GM19438 (cell line): ENCODE results near the gene SCYL2.
A peak's percentile ranks its signal among the peaks of the same experiment; 100 is the strongest.
"Not testable (repeated sequence)": the region's sequence is repeated elsewhere in the genome, so short reads cannot be mapped to it uniquely, and the experiment has no call there.

Experiments used
- ATAC-seq: cut with Tn5 transposase; IDR thresholded peaks from one replicate; pipeline ENCODE4 v1.9.1; 2021; ENCODE audit warnings: low read depth; ENCODE audit not compliant: unreplicated experiment

The SCYL2 gene, protein sequence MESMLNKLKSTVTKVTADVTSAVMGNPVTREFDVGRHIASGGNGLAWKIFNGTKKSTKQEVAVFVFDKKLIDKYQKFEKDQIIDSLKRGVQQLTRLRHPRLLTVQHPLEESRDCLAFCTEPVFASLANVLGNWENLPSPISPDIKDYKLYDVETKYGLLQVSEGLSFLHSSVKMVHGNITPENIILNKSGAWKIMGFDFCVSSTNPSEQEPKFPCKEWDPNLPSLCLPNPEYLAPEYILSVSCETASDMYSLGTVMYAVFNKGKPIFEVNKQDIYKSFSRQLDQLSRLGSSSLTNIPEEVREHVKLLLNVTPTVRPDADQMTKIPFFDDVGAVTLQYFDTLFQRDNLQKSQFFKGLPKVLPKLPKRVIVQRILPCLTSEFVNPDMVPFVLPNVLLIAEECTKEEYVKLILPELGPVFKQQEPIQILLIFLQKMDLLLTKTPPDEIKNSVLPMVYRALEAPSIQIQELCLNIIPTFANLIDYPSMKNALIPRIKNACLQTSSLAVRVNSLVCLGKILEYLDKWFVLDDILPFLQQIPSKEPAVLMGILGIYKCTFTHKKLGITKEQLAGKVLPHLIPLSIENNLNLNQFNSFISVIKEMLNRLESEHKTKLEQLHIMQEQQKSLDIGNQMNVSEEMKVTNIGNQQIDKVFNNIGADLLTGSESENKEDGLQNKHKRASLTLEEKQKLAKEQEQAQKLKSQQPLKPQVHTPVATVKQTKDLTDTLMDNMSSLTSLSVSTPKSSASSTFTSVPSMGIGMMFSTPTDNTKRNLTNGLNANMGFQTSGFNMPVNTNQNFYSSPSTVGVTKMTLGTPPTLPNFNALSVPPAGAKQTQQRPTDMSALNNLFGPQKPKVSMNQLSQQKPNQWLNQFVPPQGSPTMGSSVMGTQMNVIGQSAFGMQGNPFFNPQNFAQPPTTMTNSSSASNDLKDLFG

DNA sequence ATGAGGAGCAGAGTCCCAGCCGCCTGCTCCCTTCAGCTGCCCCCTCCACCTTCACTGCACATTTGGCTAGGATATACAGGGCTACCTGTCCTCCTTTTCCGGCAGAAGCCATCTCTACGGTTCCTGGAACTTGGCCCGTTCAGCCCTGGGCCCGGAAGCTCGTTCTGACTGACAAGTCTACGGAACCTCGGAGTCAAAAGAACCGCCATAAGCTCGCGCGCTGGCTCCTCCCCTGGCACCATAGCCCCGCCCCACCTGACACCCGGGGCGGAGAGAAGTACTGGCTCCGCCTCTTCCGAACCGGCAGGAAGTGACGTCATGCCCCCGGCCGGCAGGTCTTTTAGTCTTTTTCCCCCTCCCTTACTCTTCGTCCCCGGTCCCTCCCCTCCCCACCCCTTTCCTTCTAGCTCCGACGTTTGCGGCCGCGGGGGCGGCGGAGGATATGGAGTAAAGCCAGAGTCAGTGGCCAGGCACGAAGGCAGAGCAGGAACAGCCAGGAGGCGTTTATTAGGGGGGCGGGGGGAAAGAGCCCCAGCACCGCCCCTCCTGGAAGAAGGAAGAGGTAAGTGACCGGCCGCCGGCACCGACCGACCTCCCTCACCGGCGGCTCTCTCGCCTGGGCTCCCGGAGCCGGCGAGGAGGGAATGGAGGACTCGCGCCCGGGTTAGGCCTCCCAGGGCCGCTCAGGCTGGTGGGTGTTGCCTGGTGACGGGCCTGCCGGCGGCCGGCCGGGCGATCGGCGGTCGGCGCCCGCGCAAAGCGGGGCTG, at the start of gene SCYL2, which contains the start of gene DEPDC4:
TSS of gene SCYL2 (plus strand) at position 343 of the 768 bp plus-strand sequence. CDS start 15,794 bp downstream, outside the sequence.
TSS of gene DEPDC4 (minus strand) at position 245 of the 768 bp plus-strand sequence. CDS start at position 242, 3 bp downstream.
- peak; percentile 90 for ATAC-seq

DNA sequence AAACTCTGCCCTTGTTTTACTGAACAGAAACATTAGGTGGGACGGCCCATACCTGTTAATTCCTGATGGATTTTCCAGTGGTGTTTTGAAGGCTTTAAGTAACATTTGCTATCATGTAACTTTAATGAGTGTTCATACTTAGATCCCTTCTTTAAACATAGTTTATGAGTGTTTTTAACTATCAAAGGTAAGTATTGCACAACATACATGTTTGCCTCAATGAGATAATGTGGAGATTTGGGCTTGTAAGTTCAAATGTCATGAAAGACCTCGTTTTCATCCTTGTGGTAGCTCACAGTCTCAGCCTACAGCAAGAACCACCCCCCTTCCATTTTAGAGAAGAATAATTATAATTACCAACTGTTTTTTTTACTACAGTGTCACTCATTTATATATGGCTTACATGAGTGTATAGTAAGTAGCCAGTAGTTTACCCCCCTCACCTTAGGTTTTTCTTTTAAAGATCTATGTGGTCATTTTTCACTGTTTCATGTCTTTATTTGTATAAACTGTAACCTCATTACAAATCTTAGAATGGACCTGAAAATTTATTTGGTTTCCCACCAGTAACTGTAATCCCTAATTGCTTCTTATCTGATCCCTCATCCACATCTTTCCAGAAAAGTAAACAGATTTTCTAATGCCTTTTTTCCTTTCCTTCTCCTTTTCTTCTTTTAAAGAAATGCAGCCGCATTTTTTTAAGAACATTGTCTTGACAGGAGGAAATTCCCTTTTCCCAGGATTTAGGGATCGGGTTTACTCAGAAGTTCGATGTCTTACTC, 47.5 kb upstream of the SCYL2 start:
- ATAC-seq, result no peak

DNA sequence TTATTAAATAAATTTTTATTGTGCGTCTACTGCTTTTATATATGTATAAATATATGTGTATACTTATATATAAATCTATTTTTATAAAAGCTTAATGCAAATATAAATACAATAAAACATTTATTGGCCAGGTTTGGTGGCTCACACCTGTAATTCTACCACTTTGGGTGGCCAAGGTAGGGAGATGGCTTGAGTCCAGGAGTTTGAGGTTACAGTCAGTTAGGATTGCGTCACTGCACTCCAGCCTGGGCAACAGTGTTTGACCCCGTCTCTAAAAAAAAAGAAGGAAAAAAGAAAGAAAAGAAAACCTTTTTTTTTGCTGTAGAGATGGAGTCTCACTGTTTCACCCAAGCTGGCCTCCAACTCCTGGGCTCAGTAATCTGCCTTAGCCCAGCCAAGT, 45.5 kb upstream of the SCYL2 start:
- no peak for ATAC-seq

DNA sequence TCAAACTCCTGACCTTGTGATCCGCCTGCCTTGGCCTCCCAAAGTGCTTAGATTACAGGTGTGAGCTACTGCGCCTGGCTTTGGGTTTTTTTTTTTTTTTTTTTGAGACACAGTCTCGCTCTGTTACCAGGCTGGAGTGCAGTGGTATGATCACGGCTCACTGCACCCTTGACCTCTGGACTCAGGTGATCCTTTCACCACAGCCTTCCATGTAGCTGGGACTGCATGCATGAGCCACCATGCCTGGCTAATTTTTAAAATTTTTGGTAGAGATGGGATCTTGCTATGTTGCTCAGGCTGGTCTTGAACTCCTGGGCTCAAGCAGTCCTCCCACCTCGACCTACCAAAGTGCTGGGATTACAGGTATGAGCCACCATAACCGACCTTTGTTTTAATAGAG, 44.8 kb upstream of the SCYL2 start:
- ATAC-seq, result not testable (repeated sequence)

DNA sequence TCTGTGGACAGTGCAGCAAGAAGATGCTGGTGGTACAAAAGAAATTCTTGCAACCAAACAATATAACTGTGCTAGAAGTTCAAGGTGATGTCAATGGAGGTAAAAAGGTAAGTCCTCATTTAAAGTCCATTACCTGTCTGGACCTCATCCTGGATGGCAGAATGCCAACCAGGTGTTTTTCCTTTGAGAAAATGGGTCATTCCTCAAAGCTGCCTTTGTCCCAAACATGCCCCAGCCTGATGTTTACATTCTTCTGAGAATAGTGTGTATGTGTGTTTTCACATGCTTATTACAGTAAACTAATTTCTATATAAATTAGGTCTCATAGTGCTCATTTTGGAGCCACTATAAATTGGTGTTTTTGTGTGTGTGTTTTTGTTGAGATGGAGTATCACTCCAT, 41.5 kb upstream of the SCYL2 start:
- ATAC-seq, result no peak

DNA sequence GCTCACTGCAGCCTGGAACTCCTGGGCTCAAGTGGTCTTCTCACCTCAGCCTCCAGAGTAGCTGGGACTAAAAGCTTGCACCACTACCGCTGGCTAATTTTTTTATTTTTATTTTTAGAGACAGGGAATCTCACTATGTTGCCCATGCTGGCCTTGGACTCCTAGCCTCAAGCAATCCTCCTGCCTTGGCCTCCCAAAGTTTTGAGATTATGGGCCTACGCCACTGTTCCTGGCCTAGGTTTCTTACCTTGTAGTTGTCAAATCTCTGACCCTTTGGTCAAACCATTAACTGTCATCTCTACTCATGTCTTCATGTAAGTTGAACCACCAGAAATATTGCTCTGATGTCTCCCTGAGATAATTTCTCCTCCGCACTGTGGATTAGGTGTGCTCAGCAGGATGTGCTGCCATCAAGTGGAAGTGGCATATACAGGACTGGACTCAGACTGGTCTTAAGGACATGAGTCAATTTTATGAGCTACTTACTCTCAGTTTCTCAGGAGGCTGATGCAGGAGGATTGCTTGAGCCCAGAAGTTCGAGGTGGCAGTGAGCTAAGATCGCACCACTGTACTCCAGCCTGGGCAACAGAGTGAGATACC, 37.8 kb upstream of the SCYL2 start:
- ATAC-seq, result no peak

DNA sequence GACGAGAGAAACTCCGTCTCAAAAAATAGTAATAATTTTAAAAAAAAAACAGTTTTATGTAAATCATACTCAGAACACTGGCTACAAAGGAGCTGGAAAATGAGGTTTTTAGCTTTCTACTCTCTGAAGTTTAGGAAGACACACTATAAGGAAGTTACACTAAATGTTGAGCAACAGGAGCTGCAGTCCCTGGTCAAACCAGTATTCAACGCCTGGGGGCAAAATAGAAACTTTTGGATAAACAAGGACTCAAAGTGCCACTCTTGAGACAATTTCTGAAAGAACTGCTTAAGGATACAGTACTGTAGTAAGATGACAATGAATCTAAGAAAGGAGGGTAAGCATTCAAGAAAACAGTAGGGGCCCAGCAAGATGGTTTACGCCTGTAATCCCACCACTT, 37.1 kb upstream of the SCYL2 start:
- no peak for ATAC-seq

DNA sequence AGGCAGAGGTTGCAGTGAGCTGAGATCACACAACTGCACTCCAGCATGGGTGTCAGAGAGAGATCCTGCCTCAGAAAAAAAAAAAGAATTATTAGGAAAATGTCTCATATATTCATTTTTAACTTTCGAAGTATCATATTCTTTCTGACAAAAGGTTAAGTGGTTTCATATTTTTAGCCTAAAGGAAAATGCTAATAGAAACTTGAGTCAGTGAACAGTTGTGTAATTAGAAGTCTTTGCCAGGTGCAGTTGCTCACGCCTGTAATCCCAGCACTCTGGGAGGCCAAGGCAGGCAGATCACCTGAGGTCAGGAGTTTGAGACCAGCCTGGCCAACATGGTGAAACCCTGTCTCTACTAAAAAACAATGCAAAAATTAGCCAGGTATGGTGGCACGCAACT, 35.1 kb upstream of the SCYL2 start:
- ATAC-seq, result not testable (repeated sequence)

DNA sequence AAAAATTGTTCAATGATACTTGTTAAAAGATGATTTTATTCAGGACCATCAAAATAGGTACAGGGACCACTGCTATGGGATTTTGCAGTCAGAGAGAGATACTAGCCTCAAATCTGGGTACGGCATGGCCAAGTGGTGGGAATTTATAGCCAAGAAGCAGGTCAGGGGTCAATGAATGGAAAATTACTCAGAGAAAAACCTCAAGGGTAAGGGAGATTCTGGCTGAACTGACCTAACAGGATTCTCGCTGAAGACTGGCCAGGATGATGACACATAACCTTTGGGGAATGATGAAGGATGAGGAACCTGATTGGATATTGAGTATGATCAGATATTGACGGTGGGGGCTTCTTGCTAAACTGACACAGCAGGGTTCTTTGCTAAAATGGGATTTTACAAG, 32.8 kb upstream of the SCYL2 start:
- no peak for ATAC-seq

DNA sequence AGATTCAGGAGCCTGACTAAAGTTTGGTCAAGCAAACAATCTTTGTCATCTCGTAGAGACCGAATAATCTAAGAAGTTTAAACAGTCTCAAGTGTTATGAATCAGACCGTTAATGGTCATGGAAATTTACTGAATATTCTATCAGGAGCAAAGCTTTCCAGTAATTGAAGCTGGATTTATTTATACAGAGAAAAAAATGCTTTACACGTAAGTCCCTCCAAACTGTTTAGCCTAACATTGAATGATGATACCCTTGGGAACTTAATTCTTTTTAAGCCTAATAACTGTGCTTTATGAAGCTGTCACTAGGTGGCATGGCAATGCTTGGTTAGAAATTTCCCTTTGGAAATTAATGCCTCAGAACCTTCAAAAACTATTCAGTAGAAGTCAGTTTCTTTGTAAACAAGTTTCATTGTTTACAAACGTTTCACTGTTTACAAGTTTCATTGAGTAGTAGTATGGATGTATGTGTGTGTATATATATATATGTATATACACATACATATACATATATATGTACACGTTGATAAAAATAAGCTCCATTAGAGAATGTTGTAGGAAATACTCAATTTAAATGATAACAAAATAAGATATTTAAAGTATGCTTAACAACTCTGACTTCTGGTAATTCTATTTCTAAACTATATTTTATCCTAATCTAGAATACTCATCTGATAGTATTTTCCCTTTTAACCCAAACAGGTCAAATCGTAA, 32.2 kb upstream of the SCYL2 start:
- no peak for ATAC-seq

DNA sequence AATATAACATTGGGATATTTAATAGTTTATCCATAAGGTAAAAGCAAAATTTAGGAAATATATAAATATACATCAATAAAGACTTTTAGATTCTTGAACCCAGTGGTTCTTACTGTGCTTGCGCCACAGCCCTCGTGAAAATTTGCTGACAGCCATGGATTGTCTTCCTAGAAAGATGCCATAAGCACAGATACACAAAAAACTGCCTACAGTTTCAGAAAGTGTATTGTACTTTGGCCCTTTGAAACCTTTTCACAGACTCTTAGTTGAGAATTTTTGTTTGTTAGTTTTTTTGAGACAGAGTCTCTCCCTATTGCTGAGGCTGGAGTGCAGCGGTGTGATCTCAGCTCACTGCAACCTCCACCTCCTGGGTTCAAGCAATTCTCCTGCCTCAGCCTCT, 28.2 kb upstream of the SCYL2 start:
- ATAC-seq, result no peak

DNA sequence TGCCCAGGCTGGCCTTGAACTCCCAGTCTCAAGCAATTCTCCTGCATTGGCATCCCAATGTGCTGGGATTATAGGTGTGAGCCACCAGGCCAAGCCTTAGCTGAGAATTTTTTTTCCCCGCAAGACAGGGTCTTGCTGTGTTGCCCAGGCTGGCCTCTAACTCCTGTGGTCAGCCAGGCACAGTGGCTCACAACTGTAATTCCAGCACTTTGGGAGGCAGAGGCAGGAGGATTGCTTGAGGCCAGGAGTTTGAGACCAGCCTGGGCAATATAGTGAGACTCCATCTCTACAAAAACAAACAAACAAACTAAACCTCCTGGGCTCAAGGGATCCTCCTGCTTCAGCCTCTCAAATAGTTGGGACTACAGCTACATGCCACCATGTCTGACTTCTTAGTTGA, 27.4 kb upstream of the SCYL2 start:
- ATAC-seq, result no peak

DNA sequence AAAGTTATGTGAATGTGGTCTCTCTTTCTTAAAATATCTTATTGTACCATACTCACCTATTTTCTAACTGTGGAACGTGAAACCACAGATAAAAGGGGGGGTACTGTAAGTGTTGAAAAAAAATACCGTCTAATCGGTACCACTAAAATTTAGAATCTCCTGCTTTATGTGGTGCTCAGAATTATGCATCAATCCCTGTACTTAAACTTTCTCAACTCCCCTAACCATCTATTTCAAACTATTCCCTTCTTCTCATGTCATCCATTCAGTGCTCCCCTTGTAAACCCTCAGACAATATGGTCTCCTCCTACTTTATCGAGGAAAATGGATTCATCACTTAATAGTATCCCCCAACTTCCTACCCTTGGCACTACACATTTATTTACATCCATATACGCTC, 23.8 kb upstream of the SCYL2 start:
- no peak for ATAC-seq

DNA sequence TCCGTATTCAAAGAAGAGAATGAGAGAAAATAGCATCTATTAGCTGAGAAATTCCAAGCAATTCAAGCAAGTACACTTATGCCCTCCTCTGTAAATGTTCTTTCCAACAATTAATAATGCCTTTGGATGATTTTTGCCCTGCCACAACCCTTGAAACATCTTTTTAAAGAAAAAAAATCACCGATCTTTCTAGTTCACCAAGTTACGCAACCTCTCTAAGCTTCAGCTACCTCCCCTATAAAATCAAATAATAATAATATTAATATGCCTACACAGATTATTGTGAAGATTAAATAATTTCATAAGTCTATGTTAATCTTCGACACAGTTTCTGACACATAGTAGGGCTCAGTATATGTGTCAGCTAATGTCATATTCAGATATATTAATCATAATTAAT, 19.2 kb upstream of the SCYL2 start:
- no peak for ATAC-seq

DNA sequence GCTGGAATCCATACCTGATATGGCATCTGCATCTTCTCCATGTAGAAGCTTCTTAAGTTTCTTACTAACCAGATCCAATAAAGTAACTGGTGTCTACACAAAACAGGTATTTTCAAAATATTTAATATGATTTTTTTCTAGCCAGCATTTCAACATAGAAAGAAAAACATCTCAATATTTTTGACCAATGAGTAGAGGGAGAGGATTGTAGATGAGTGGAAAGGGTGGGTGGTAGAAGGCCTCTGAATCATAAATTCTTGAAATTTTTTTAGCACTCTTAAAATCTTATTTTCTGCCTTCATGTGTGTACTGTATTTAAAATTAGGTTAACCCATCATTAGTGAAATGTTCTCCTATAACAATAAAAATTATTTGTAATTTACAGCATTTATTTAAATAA, 18.1 kb upstream of the SCYL2 start:
- ATAC-seq, result no peak

DNA sequence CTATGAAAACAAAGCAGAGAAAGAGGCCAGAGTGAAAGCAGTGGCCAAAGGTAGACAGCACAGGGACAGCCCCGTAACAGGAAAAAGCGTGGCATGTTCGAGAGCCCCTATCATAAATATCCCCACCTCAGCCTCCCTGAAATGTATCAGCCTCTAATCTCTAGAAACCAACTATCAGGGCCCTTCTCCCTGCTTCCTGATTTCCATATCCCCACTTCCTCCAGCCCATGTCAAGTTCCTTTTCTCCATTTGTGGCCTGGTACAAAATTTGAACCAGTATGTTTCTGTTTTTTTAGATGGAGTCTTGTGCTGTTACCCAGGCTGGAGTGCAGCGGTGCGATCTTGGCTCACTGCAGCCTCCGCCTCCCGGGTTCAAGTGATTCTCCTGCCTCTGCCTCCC, 17.0 kb upstream of the SCYL2 start:
- no peak for ATAC-seq

DNA sequence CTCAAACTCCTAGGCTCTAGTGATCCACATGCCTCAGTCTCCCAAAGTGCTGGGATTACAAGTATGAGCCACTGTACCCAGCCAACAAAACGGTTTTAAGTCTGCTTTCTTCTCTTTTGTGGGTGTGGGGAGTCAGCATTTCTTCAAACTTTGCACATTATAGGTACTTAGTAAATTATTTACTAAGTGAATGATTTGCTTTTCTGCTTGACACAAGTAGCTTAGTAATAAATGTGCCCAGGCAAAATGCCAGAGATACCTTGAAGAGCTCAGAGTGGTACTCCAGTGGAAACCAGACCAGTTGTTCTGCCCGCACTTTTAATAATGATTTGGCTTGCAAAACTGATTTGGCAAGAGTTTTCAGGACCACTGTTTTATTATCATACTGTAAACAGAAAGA, 15.1 kb upstream of the SCYL2 start:
- ATAC-seq, result no peak

DNA sequence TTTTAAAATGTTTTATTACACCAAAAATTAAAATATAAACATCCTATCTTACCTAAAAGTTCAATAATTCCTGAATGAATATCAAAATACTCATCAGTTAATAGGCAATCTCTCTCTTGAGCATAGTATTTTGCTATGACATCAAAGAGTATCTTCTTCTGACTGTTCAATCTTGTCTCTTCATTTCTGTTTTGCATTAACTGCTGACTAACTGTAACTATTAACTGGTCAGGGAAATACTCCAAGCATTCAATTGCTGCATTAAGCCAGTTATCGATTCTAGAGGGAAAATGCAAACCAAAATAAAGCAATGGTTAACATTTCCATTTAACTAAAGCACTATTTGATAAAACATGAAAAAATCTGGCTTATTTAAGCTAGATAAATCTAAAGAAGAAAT, 13.5 kb upstream of the SCYL2 start:
- ATAC-seq, result no peak

DNA sequence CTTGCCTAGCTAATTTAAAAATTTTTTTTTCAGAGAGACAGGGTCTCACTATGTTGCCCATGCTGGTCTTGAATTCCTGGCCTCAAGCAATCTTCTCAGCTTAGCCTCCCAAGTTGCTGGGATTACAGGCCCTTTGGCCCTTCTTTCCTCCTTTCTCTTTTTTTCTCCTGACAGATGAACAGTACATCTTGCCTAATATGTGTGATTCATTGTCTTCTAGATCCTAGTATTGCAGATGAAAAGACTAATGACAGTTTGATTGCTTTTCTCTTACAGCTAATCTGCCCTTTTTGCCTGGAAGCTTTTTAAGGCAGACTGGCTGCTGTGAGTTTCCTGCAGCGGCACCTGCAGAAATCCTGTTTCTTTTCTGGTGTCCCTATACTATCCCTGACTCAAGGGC, 12.1 kb upstream of the SCYL2 start:
- ATAC-seq, result no peak
